Measurements from ENCODE around the gene UCK2.
A peak's percentile ranks its signal among the peaks of the same experiment; 100 is the strongest.

Gene UCK2

DNA sequence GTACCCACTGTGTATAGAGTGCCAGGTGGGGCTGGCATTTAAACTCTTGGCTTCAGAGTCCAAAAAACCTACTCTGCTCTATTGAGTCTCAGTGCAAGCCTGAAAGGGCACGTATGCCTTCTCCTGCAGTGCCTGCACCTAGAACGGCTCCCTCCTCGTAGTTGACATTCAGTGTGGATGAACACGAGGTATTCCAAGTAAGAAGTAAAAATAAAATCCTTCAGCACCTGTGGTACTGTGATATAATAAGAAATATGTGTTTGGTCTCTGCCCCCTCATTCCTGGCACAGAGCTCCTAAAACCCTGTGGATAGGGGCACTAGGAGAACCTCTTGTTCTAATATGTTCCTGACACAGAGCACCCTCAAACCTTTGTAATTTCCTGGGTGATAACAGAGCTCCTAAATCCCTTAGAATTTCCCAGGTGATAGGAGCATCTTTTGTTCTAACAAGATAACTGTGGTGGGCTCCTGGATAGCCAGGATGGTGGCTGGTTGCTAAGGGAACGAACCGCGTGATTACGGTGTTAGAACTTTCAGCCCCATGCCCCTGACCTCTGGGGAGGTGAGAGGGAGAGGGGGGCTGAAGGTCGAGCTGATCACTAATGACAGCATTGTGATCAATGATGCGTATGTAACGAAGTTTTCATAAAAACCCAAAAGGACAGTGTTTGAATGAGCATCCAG is 16.8 kb downstream of the UCK2 start:
- H3K27me3 Mint-ChIP-seq: no peaks in the 10 kb centered on the region
- ATAC-seq: no peak
- H3K27ac Mint-ChIP-seq: no peak overlapping the region
- H3K4me1 Mint-ChIP-seq: peaks cover 39% of the 10 kb centered on the region
- H3K9me3 Mint-ChIP-seq: no peaks in the 10 kb centered on the region
- no peak overlapping the region for H3K4me3 Mint-ChIP-seq
- peaks cover 15% of the 10 kb centered on the region for H3K36me3 Mint-ChIP-seq

DNA sequence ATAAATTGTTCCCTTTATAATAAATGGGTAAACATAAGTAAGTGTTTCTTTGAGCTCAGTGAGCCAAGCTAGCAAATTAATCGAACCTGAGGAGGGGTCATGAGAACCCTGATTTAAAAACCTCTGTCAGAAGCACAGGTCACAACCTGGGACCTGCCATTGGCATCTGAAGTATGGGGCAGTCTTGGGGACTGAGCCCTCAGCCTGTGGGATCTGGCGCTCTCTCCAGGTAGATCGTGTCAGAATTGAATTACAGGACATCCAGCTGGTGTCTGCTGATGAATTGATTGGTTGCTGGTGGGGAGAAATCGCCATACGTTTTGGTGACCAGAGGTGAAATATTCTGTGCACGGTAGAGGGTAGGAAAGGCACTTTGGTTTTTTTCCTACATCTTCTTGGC is 17.5 kb downstream of the UCK2 start:
- H3K4me3 Mint-ChIP-seq: no peak overlapping the region
- peaks cover 19% of the 10 kb centered on the region for H3K36me3 Mint-ChIP-seq
- H3K9me3 Mint-ChIP-seq: no peaks in the 10 kb centered on the region
- H3K27ac Mint-ChIP-seq: no peak overlapping the region
- peaks cover 42% of the 10 kb centered on the region for H3K4me1 Mint-ChIP-seq
- no peaks in the 10 kb centered on the region for H3K27me3 Mint-ChIP-seq
- ATAC-seq: no peak

DNA sequence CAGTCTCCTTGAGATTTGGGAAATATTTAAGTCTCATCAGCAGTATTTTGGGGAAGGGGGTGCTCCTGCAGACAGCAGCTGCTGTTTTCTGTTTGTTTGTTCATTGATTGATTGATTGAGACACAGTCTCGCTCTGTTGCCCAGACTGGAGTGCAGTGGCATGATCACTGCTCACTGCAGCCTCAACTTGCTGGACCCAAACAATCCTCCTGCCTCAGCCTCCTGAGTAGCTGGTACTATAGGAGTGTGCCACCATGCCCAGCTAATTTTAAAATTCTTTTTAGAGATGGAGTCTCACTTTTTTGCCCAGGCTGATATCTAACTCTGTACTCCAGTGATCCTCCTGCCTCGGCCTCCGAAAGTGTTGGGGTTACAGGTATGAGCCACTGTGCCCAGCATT is 18.2 kb downstream of the UCK2 start:
- no peaks in the 10 kb centered on the region for H3K9me3 Mint-ChIP-seq
- peaks cover 19% of the 10 kb centered on the region for H3K36me3 Mint-ChIP-seq
- no peak overlapping the region for H3K27ac Mint-ChIP-seq
- H3K4me3 Mint-ChIP-seq: no peak overlapping the region
- H3K27me3 Mint-ChIP-seq: no peaks in the 10 kb centered on the region
- H3K4me1 Mint-ChIP-seq: peaks cover 42% of the 10 kb centered on the region
- ATAC-seq: no peak

DNA sequence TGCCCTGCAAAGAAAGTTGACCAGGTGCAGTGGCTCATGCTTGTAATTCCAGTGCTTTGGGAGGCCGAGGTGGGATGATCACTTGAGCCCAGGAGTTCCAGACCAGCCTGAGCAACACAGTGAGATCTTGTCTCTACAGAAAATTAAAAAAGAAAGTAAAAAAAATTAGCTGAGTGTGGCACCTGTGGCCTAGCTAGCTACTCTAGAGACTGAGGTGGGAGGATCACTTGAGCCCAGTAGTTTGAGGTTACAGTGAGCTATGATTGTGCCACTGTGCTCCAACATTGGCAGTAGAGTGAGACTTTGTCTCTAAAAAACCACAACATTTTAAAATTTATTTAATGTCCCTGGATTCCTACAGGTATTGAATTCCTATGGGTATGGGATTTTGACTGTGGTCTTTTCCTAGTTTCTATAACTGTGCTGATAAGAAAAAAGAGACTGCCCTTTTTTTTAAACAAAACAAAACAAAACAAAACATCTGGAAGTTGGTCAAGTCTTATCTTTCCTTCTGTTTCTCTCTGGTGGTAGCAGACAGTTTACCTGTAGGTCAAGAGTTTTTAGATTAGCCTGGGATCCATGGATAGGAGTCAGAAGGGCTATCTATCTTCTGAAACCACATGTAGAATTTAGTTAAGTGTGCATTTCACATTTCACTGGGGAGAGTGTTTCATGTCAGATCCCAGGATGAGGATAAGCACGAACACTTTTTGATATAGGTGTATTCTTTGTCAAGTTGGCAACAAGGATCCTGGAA is 18.8 kb downstream of the UCK2 start:
- no peak overlapping the region for H3K4me3 Mint-ChIP-seq
- ATAC-seq: no peak
- H3K4me1 Mint-ChIP-seq: peaks cover 46% of the 10 kb centered on the region
- H3K9me3 Mint-ChIP-seq: no peaks in the 10 kb centered on the region
- H3K27ac Mint-ChIP-seq: no peak overlapping the region
- H3K27me3 Mint-ChIP-seq: no peaks in the 10 kb centered on the region
- H3K36me3 Mint-ChIP-seq: peaks cover 19% of the 10 kb centered on the region

DNA sequence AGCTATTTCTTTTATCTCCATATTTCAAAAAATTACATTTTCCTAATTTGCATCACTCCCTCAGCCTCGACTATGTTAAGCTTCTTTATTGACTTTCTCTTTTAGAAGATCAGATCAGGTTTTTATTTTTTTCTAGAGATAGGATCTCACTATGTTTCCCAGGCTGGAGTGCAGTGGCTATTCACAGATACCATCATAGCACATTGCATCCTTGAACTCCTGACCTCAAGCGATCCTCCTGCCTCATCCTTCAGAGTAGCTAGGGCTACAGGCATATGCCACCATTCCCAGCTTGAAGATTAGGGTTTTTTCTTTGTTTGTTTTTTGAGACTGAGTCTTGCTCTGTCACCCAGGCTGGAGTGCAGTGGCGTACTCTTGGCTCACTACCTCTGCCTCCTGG is 20.1 kb downstream of the UCK2 start:
- peaks cover 41% of the 10 kb centered on the region for H3K4me1 Mint-ChIP-seq
- no peak overlapping the region for H3K27ac Mint-ChIP-seq
- peaks cover 19% of the 10 kb centered on the region for H3K36me3 Mint-ChIP-seq

DNA sequence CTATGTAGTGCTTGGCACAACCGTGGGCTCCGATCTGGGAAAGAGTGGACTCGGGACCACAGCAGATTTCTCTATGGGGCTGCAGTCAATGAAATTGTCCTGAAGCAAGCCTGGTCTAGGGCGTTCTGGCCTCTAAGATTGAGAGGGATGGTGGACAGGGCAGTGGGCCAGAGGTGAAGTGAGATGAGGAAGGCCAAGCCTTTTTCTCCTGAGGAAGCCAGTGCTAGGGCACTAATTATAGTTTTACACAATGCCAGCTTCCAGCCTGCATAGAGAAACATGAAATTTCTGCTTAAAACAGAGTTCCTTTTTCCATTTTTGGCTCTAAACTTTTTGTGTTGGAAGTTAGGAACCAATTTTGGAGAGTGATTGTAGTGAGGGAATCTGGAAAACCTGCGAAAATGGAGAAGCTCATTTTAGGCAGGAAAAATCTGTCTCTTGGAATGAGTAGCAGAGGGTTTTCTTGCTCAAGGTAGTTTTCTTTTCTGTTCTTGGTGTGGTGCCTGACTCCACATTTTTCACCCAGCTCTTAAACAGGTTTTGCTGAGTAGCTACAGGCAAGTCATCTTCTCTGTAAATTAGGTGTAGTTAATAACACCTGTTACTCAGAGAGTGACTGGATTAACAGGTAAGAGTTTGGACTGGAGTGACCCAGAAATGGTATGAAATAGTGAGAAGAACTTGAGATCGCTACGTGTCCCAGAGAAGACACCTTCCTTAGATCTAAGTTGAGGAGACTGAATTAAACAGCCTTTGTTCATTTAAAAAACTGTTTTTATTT is 22.1 kb downstream of the UCK2 start:
- Mint-ChIP-seq H3K4me3 (no peak overlapping the region), H3K9me3 (no peaks in the 10 kb centered on the region), H3K27ac (no peak overlapping the region), H3K4me1 (peaks cover 37% of the 10 kb centered on the region), H3K36me3 (peaks cover 25% of the 10 kb centered on the region), H3K27me3 (no peaks in the 10 kb centered on the region)
- ATAC-seq: no peak

More for the DNA sequence above, 20.1 kb downstream of the UCK2 start:
- Mint-ChIP-seq H3K27me3 (no peaks in the 10 kb centered on the region), H3K4me3 (no peak overlapping the region), H3K9me3 (no peaks in the 10 kb centered on the region)
- no peak for ATAC-seq

DNA sequence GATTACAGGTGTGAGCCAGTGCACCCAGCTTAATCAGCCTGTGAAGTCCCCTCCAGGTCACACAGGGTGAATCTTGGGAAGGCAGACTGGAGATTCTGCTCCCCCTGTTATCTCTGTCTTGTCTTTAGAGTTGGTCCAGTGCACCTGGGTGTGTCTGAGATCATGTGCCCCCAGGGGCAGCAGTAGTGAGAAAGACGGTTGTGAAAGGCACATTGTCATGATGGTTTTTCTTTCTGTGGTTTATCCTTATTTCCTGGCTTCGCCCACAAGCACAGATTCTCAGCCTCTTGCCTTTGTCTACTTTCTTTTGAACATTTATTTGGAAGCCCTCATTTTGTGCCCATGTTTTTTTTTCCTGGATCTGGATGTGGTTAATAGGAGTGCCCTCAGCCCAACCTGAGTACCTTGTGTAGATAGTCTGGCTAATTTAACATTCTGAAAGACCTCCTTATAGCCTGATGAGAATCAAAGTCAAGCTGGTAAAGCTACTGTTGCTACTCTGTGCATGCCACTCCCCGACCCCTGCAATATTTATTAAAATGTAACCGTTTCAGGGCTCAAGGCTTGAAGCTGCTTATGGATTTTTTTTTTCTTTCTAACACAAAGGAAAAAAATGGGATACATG is 23.7 kb downstream of the UCK2 start:
- no peak overlapping the region for H3K27ac Mint-ChIP-seq
- no peak overlapping the region for H3K4me3 Mint-ChIP-seq

DNA sequence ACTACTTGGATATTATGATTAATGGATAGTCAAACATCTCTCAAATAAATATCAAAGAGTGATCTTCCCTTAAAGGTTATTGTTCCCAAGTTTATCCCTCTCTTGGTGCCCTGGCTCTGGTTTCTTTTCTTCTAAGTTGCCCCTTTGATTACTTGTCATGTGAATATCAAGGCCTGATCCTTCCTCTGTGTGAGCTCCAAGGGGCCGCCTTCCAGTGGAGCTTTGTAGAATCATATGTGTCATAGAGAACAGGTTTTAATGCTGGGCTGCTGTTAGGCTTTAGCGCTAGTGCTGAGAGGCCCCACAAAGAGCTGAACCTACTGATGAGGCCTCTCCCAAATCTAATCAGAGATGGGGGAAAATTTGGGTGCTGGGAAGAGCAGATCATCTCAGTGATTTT is 25.5 kb downstream of the UCK2 start:
- no peak for ATAC-seq
- H3K27me3 Mint-ChIP-seq: no peaks in the 10 kb centered on the region
- no peak overlapping the region for H3K4me3 Mint-ChIP-seq
- H3K36me3 Mint-ChIP-seq: peaks cover 23% of the 10 kb centered on the region
- H3K9me3 Mint-ChIP-seq: no peaks in the 10 kb centered on the region
- peaks cover 56% of the 10 kb centered on the region for H3K4me1 Mint-ChIP-seq
- H3K27ac Mint-ChIP-seq: no peak overlapping the region

More for the DNA sequence above, 23.7 kb downstream of the UCK2 start:
- H3K36me3 Mint-ChIP-seq: peaks cover 25% of the 10 kb centered on the region
- ATAC-seq: peak; percentile 57
- H3K27me3 Mint-ChIP-seq: no peaks in the 10 kb centered on the region
- no peaks in the 10 kb centered on the region for H3K9me3 Mint-ChIP-seq
- peaks cover 50% of the 10 kb centered on the region for H3K4me1 Mint-ChIP-seq

DNA sequence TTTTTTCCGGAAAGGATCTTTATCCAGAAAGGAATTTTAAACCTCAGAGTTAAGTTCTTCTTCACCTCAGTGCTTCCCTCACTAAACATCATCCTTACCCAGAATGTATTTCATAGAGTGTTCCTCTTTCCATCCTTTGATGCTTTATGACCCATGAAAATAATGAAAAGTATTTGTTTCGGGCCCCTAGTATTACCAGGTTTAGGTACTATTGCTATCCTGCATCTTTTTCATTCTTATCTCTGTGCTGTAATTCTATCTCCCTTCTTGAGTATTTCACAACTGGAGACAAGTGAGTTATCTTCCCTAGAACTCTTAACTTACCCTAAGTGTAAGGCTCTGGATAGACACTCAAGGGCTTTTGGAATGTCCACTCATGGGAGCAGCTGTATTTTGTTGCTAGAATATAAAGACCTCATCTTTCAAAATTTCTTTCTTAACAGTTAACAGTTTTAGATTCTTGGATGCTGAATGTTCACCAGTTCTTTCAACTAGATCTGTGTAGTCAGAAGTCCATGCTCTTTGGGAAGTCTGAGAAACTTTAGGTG is 26.2 kb downstream of the UCK2 start:
- no peaks in the 10 kb centered on the region for H3K27me3 Mint-ChIP-seq
- no peak for ATAC-seq
- no peak overlapping the region for H3K4me3 Mint-ChIP-seq
- H3K4me1 Mint-ChIP-seq: peaks cover 55% of the 10 kb centered on the region
- no peak overlapping the region for H3K27ac Mint-ChIP-seq
- H3K36me3 Mint-ChIP-seq: peaks cover 16% of the 10 kb centered on the region
- no peaks in the 10 kb centered on the region for H3K9me3 Mint-ChIP-seq

DNA sequence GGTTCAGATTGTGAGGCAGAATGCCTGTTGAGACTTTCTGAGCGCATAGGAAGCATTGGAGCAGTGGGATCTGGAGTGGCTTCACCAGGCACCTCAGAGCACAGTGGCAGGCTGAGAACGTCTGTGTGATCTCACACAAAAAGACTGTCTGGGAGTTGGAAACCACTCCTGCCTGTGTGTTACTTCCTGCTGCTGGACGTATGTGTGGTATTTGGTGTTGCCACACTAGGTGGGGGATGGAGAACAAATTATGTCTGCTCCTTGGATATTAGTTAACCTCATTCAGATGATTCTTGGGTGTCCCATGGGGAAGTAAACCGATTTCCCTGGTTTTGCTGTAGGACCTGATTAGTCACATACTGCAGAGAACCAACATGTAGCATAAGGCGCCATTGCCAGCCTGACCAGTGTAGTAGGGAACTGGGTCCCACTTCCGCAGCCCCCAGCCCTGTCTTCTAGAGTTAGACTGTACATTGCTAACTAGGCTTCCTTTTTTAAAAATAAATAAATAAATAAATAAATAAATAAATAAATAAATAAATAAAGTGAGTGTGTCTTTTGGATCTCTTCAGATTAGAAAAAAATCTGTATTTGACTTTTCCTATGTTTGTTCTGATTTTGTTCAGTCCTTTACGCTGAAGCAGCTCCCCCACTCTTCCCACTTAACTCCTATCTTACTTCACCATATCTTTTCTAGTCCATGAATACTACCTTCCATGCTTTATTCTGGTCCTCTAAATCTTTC is 26.9 kb downstream of the UCK2 start:
- no peak for ATAC-seq
- H3K4me1 Mint-ChIP-seq: peaks cover 49% of the 10 kb centered on the region

DNA sequence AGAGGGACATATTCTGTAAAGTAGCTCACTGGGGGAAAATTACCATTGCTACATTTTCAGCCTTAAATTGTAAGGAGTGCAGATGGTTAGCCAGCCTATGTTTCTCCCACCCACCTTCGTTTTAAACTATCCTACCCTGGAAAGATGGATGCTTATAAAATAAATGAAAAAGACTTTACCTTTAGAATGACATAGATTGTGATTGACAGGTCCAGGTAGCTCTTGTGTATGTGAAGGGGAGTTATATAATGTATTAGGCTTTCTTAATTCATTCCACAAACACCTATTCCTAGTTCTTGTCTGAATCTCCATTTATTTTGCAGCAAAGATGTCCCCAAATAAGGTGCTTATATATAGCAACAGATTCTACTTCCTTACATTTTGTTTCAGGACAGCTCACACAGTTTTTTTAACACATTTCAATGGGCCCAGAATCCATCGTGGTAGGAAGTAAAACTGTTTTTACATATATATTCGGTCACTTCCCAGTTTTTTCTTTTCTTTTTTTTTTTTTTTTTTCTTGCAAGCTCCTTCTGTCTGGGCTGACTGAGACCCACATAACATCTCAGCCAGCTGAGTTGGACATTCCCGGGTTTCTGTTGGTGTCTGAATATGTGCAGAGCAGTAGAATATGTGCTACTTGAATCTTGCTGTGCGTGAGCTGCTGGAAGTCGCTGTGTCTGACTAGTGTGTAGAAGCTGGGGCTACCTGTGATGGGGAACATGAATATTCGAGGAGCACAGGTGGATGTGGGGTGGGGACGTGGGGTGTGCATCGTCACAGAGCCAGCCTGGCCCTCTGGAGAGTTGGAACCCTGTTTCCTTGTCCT is 27.8 kb downstream of the UCK2 start:
- ATAC-seq: no peak
- Mint-ChIP-seq H3K9me3 (no peaks in the 10 kb centered on the region), H3K27me3 (no peaks in the 10 kb centered on the region), H3K4me1 (peaks cover 46% of the 10 kb centered on the region), H3K4me3 (no peak overlapping the region), H3K36me3 (peaks cover 10% of the 10 kb centered on the region), H3K27ac (peak overlapping the region; percentile 60)

More for the DNA sequence above, 26.9 kb downstream of the UCK2 start:
- Mint-ChIP-seq H3K27me3 (no peaks in the 10 kb centered on the region), H3K9me3 (no peaks in the 10 kb centered on the region), H3K36me3 (peaks cover 10% of the 10 kb centered on the region), H3K27ac (no peak overlapping the region), H3K4me3 (no peak overlapping the region)

DNA sequence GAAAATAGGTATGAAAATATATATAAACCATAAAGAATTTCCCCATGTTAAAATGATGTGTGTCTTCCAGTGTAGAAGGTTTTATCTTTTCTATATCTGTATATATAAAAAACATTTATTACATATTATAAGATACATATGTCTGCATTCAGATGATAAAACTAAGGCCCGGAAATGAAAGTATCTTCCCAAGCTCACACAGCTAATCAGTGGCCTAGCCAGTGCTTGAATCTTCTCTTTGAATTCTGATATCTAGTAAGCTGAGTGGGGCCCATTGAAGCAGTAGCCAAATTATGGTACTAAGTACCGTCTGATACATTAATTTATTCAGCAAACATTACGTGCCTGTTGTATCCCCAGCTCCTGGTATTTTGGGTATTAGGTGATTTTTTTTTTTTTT is 28.6 kb downstream of the UCK2 start:
- Mint-ChIP-seq H3K27ac (no peak overlapping the region), H3K9me3 (no peaks in the 10 kb centered on the region), H3K4me3 (no peak overlapping the region), H3K4me1 (peaks cover 46% of the 10 kb centered on the region), H3K36me3 (peaks cover 12% of the 10 kb centered on the region), H3K27me3 (no peaks in the 10 kb centered on the region)
- no peak for ATAC-seq

DNA sequence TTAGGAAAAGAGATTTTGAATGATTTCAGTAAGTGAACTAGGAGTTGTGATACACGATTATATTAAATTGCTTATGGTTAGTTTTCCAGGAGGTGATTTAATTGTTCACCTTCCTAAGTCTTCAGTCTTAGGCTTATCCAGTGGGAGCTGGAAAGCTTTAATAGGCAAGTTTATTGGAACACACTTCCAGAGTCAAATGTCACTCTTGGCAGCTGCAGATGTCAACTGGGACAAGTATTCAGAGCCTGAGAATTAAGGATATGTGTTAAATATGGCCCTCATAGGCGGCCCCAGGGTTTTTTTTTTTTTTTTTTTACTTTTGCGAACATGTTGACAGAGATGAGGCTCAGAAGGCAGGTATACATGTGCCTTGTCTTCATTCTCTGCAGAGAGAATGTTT is 29.2 kb downstream of the UCK2 start:
- H3K27ac Mint-ChIP-seq: no peak overlapping the region

More for the DNA sequence above, 29.2 kb downstream of the UCK2 start:
- Mint-ChIP-seq H3K4me1 (peaks cover 41% of the 10 kb centered on the region), H3K4me3 (no peak overlapping the region), H3K36me3 (peaks cover 12% of the 10 kb centered on the region), H3K9me3 (no peaks in the 10 kb centered on the region), H3K27me3 (no peaks in the 10 kb centered on the region)
- ATAC-seq: no peak
